ENCODE measurements around the gene TWNK.

GRCh38 chr10:101003639-101004206 lies 16.4 kb downstream of the TWNK start:
- TF ChIP-seq CTCF (IDR thresholded peaks at IDR 0.05) (no peak), POLR2A (IDR thresholded peaks at IDR 0.05) (no peak)
